ENCODE results near the gene TNFAIP8. TPM values are rescaled to one million over a fixed set of nuclear protein-coding genes. Genes with fewer than 3 reads are reported as not detected.

TNFAIP8 gene
- total RNA-seq, 1 experiment from 2014 or later, result 8.0 TPM

DNA sequence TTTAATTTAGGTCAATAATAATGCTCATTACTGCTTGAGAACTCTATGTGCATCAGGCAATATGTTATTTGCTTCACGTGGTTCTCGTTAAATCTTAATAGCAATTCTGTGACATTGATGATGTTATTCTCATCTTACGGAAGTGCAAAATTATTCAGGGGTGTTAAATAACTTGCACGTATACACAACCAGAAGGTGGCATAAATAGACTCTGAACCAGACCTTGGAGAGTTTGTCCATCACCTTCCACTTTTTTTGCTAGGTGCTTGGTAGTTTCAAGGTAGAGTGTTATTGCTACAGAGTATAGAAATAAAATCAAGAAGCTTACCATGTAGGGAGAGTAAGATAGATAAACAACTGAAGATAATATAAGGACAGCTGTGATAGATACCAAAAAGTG, 23.6 kb upstream of the TNFAIP8 start:
- Histone ChIP-seq H3K27me3 (ENCODE audit: control insufficient read depth, insufficient read depth, low read length) (no peaks in the 10 kb centered on the region), H3K36me3 (ENCODE audit: control insufficient read depth, insufficient read depth, low read length) (no peaks in the 10 kb centered on the region), H3K4me1 (ENCODE audit: control insufficient read depth, insufficient read depth, low read length) (no peaks in the 10 kb centered on the region), H3K27ac (ENCODE audit: low read length) (no peak overlapping the region), H3K9me3 (ENCODE audit: control insufficient read depth, insufficient read depth, low read depth, low read length) (no peaks in the 10 kb centered on the region), H3K4me3 (ENCODE audit: low read depth in 2 of 2, low read length in 2 of 2) (no peak overlapping the region)
- ATAC-seq, result no peak
- BruUV-seq (replicated peaks), result no TSS peak
- in situ Hi-C loops (cut with HindIII; ENCODE audit: low pct_unique_long_range_greater_than_20kb, low sequenced_read_pairs), result no loop called here
- no peak for DNase-seq (ENCODE audit: low read depth, low spot score)
- ChIA-PET POLR2A (no interaction called here), CTCF (no interaction called here)
- intact Hi-C loops (cut with micrococcal nuclease; ENCODE audit: unreplicated experiment), result loop anchor here (10.0 kb wide), 1 partner anchor 307 kb away; no protein-coding TSS in a partner anchor
- TF ChIP-seq SIN3A (IDR thresholded peaks at IDR 0.05; ENCODE audit: borderline replicate concordance, insufficient read depth, low read depth, low read length) (no peak), CTCF (IDR thresholded peaks at IDR 0.05) (no peak), TCF7L2 (IDR thresholded peaks at IDR 0.05; ENCODE audit: low read depth, low read length) (no peak), POLR2AphosphoS5 (IDR thresholded peaks at IDR 0.05; ENCODE audit: low read depth, low read length) (no peak)
- TF ChIP-seq, protein P1, sequence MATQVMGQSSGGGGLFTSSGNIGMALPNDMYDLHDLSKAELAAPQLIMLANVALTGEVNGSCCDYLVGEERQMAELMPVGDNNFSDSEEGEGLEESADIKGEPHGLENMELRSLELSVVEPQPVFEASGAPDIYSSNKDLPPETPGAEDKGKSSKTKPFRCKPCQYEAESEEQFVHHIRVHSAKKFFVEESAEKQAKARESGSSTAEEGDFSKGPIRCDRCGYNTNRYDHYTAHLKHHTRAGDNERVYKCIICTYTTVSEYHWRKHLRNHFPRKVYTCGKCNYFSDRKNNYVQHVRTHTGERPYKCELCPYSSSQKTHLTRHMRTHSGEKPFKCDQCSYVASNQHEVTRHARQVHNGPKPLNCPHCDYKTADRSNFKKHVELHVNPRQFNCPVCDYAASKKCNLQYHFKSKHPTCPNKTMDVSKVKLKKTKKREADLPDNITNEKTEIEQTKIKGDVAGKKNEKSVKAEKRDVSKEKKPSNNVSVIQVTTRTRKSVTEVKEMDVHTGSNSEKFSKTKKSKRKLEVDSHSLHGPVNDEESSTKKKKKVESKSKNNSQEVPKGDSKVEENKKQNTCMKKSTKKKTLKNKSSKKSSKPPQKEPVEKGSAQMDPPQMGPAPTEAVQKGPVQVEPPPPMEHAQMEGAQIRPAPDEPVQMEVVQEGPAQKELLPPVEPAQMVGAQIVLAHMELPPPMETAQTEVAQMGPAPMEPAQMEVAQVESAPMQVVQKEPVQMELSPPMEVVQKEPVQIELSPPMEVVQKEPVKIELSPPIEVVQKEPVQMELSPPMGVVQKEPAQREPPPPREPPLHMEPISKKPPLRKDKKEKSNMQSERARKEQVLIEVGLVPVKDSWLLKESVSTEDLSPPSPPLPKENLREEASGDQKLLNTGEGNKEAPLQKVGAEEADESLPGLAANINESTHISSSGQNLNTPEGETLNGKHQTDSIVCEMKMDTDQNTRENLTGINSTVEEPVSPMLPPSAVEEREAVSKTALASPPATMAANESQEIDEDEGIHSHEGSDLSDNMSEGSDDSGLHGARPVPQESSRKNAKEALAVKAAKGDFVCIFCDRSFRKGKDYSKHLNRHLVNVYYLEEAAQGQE (IDR thresholded peaks at IDR 0.05; ENCODE audit: insufficient read depth in 1 of 2, low read depth in 2 of 2, low read length in 1 of 2), result no peak

DNA sequence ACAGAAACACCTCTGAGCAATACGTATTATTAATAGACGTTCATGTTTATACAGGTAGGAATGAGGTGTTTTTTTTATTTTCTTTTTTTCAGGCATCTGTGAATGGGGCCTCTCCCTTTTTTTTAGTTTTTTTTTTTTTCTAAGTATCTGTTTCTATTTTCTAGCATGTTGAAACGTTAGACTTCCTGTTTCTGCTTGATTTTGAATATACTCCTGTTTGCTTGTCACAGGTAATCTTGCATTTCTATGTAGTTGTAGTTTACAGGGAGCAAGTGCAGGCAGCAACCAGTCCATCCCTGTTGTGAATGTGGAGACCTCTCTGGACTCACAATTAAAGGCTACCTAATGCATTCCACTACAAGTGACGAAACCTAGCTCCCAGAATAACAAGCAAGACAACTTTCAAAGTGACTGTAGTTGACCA, 22.8 kb upstream of the TNFAIP8 start:
- ATAC-seq (no peak), DNase-seq (ENCODE audit: low read depth, low spot score) (no peak)
- intact Hi-C loops (cut with micrococcal nuclease; ENCODE audit: unreplicated experiment), result loop anchor here (10.0 kb wide), 1 partner anchor 308 kb away; no protein-coding TSS in a partner anchor
- Histone ChIP-seq H3K4me1 (ENCODE audit: control insufficient read depth, insufficient read depth, low read length) (no peaks in the 10 kb centered on the region), H3K27me3 (ENCODE audit: control insufficient read depth, insufficient read depth, low read length) (no peaks in the 10 kb centered on the region), H3K9me3 (ENCODE audit: control insufficient read depth, insufficient read depth, low read depth, low read length) (no peaks in the 10 kb centered on the region), H3K36me3 (ENCODE audit: control insufficient read depth, insufficient read depth, low read length) (no peaks in the 10 kb centered on the region), H3K27ac (ENCODE audit: low read length) (no peak overlapping the region), H3K4me3 (ENCODE audit: low read depth in 2 of 2, low read length in 2 of 2) (no peak overlapping the region)
- in situ Hi-C loops (cut with HindIII; ENCODE audit: low pct_unique_long_range_greater_than_20kb, low sequenced_read_pairs), result no loop called here
- ChIA-PET CTCF (no interaction called here), POLR2A (no interaction called here)
- no TSS peak for BruUV-seq (replicated peaks)
- TF ChIP-seq CTCF (IDR thresholded peaks at IDR 0.05), result no peak
- TF ChIP-seq, protein P1 (IDR thresholded peaks at IDR 0.05; ENCODE audit: insufficient read depth in 1 of 2, low read depth in 2 of 2, low read length in 1 of 2), result no peak
- no peak for TF ChIP-seq SIN3A (IDR thresholded peaks at IDR 0.05; ENCODE audit: borderline replicate concordance, insufficient read depth, low read depth, low read length)
- TF ChIP-seq POLR2AphosphoS5 (IDR thresholded peaks at IDR 0.05; ENCODE audit: low read depth, low read length), result no peak
- TF ChIP-seq TCF7L2 (IDR thresholded peaks at IDR 0.05; ENCODE audit: low read depth, low read length), result no peak
